Measurements from ENCODE around the gene CD200R1.

DNA sequence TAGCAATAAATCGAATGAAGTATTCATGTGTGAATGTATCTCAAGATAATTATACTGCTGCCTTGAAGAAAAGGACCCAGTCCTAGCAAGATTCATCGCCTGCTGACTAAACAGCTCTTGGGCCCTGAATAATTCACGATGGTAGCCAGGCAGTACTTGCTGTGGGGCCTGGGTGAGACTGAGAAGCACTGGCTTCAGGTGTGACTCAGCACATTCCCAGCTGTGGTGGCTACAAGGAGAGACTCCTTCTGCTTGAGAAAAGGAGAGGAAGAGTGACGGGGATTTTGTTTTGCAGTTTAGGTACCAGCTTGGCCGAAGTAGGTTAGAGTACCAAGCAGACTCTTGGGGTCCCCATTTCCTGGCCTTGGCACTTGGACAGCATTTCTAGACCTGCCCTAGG is 80.6 kb downstream of the CD200R1 start:
- no peak for TF ChIP-seq EZH2 (IDR thresholded peaks at IDR 0.05; ENCODE audit: low read length, missing control alignments)
- TF ChIP-seq, protein P1, sequence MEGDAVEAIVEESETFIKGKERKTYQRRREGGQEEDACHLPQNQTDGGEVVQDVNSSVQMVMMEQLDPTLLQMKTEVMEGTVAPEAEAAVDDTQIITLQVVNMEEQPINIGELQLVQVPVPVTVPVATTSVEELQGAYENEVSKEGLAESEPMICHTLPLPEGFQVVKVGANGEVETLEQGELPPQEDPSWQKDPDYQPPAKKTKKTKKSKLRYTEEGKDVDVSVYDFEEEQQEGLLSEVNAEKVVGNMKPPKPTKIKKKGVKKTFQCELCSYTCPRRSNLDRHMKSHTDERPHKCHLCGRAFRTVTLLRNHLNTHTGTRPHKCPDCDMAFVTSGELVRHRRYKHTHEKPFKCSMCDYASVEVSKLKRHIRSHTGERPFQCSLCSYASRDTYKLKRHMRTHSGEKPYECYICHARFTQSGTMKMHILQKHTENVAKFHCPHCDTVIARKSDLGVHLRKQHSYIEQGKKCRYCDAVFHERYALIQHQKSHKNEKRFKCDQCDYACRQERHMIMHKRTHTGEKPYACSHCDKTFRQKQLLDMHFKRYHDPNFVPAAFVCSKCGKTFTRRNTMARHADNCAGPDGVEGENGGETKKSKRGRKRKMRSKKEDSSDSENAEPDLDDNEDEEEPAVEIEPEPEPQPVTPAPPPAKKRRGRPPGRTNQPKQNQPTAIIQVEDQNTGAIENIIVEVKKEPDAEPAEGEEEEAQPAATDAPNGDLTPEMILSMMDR (conservative IDR thresholded peaks at IDR 0.05 in 1 of 2, IDR thresholded peaks at IDR 0.05 in 1 of 2; ENCODE audit: low read depth in 1 of 2, low read length in 2 of 2) = no peak
